ENCODE results near the gene ZNF723. TPM values are rescaled to one million over a fixed set of nuclear protein-coding genes. Genes with fewer than 3 reads are reported as not detected.
"Not testable (repeated sequence)": the region's sequence is repeated elsewhere in the genome, so short reads cannot be mapped to it uniquely, and the experiment has no call there.

Gene ZNF723
- total RNA-seq = not detected in 2 replicates
- polyA plus RNA-seq (2012) = not detected

GRCh38 chr19:22832031-22832762 is at the start of gene ZNF723:
Gene ZNF723, plus strand, starts transcription at chr19:22832291. Its CDS starts 89 bp downstream, at chr19:22832380.
- no peak for DNase-seq (ENCODE audit: low read depth)

DNA sequence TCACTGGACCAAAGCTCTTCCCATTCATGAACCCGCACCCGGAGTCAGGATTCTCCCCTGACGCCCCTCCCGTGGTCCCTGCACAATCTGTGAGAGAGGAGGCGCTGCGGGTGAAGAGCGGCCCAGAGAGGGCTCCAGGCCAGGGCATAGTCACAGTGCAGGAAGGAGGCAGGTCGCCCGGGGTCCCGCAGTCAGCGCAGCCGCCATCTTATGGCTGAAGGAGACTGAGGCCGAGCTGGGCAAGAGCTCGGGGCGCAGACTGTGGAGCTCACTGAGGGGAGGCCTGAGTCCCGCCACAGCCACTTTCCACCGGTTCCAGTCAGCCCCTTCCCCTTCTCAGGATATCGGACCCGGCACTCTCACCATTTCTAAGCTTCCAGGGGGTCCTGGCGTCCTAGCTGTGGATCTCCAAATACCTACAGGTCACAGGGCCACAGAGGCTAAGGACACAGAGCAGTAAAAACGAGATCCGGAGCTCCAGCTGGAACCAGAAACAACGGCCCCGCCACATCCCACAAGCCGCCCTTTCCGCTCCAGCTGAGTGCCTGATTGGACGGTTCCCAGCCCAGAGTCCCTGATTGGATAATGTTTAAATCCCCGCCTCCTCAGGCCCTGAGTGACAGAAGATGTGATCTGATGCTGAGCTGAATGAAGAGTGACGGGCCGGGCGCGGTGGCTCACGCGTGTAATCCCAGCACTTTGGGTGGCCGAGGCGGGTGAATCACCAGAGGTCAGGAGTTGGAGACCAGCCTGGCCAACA is 48.3 kb upstream of the ZNF723 start, which contains the start of gene ZNF99:
Gene ZNF99, minus strand, starts transcription at position 501 of the 760 bp plus-strand sequence. Its CDS starts 135 bp downstream, at position 366.
- no peak for DNase-seq (ENCODE audit: low read depth)

- not testable (repeated sequence) for DNase-seq (ENCODE audit: low read depth)
These were observed 39.2 kb upstream of the ZNF723 start for GRCh38 chr19:22792863-22793262.

GRCh38 chr19:22797040-22797439 is 35.1 kb upstream of the ZNF723 start:
- DNase-seq (ENCODE audit: low read depth) = no peak

DNA sequence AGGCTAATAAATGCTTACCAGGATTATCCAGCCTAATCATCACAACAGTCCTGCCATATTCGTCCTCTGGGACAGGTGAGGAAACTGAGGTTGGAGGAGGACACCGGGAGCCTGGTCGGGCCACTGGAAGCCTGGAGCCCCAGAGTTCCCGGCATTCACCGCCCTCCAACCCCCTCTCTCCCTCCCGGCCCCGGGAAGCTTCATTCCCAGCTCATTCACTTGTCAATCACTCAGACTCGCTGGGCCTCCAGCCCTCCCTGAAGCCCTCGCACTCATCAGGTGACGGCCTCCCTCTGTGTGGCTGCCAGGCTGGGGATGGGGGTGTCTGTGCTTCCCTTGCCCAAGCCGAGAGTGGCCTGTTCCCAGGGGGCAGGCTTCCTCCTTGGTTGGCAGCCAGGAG is 25.7 kb upstream of the ZNF723 start:
- DNase-seq (ENCODE audit: low read depth) = no peak

DNA sequence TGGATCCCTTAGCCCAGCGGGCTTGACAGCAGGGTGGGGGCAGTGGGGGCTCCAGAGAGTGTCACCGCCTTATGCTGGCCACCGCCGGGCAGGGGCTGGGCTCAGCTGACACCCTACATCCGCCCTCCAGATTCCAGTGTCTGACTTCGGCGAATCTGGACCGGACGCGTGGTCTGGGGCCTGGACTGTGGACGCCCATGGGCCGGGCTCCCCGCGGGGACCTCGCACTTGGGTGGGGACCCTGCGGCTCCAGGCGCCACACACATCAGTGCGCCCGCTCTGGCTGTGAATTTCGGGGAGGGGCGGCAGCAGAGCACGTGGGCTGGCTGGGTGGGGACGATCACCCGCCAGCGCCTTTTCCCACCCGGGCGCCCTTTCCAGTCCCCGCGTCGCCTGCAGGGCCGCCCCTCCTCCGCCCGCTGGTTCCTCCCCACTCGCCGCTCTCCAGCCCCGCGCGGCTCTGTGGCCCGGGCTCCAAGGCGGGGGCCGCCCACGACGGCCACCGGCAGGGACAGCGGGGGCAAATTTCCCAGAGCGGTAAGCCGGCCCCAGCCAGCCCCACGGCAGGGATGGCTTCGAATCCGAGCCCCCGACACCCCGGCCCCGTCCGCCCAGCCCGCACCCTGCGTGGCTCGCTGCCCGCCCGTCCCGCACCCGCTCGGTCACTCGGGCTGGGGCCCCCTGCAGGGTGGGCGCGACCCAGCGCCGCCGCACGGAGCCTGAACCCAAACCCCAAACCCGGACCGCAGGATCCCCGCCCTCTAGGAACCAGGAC is 24.8 kb upstream of the ZNF723 start:
- DNase-seq (ENCODE audit: low read depth) = no peak

DNA sequence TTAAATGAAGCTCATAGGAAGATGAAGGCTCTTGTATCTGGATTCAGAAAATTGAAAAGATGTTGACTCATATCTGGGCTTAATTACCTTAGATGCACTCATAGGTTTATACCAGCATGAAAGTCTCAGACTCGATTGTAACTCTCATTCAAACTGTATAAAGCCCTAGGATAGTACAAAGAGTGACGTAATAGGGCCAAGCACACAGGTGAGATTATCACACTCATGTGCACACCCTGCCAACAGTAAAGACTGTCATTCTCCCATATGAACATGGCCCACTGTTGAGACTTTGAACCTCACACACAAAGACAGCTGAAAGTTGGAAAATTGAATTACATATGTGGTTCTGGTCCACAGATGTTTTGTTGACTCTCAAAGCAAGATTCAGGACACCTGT is 18.0 kb upstream of the ZNF723 start:
- no peak for DNase-seq (ENCODE audit: low read depth)

DNA sequence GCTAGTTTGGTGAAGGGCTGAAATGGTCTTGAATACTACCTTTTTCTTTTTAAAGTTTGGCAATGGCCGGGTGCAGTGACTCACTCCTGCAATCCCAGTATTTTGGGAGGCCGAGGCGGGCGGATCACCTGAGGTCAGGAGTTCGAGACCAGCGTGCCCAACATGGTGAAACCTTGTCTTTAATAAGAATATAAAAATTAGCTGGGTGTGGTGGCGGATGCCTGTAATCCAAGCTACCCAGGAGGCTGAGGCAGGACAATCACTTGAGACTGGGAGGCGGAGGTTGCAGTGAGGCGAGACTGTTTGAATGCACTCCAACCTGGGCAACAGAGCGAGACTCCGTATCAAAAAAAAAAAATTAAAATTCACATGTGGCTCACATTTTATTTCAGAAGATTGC is 880 bp upstream of the ZNF723 start:
- DNase-seq (ENCODE audit: low read depth) = no peak

DNA sequence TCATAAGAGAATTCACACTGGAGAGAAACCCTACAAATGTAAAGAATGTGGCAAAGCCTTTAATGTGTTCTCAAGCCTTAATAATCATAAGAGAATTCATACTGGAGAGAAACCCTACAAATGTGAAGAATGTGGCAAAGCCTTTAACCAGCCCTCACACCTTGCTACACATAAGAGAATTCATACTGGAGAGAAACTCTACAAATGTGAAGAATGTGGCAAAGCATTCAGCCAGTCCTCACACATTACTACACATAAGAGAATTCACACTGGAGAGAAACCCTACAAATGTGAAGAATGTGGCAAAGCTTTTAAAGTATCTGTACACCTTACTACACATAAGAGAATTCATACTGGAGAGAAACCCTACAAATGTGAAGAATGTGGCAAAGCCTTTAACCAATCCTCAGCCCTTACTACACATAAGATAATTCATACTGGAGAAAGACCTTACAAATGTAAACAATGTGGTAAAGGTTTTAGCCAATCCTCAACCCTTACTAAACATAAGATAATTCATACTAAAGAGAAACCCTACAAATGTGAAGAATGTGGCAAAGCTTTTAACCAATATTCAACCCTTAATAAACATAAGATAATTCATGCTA is 25.7 kb downstream of the ZNF723 start:
- not testable (repeated sequence) for DNase-seq (ENCODE audit: low read depth)

GRCh38 chr19:22882797-22883196 is 50.7 kb downstream of the ZNF723 start:
- DNase-seq (ENCODE audit: low read depth) = peak; percentile 6

GRCh38 chr19:22893855-22894270 is 61.8 kb downstream of the ZNF723 start:
- no peak for DNase-seq (ENCODE audit: low read depth)

DNA sequence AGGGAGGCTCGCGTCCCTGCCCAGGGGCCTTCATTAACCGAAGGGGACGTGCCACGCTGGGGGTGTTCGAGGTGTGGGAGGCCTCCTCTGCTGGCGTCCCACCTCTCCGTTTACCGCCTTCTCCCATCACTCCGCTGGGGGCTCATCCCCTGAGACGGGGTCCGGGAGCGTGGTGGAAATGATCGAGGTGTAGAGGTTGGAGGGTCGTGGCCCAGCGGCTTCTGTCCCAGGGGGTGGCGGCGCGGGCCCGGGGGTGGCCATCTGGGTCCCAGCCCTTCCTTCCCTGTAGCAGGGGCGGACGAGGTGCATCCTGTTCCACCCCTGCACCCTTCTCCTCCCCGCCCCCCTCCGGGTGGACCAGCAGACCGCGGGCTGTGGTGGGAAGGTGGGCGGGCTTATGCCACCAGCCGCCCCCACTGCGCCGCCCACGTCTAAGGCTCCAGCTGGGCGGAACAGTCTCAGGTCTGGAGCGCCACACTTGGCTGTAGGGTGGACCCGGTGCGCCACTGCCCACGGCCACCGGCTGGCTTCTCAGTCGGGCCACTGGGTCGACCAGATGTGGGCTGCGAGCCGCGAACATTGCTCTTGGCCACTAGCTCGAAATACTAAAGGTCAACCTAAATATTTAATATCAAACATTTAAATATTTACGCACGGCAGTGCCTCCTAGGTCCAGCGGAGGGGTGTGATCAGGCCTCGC is 69.5 kb downstream of the ZNF723 start:
- no peak for DNase-seq (ENCODE audit: low read depth)

Other genes with a start within 250 kb of the ZNF723 start
- not detected in 2 replicates for gene ZNF492, start 198.0 kb upstream of the ZNF723 start, total RNA-seq
- not detected in 2 replicates for gene ZNF99, start 48.1 kb upstream of the ZNF723 start, total RNA-seq
- gene ZNF728, start 170.9 kb downstream of the ZNF723 start, total RNA-seq = not detected in 2 replicates

Measured in myocyte (in vitro differentiated cells).